Measurements from ENCODE around the gene ACTL9.

The ACTL9 gene

GRCh38 chr19:8696993-8697392, 1.6 kb downstream of the ACTL9 start:
- Histone ChIP-seq H3K4me1 (no peaks in the 10 kb centered on the region), H3K27me3 (ENCODE audit: control insufficient read depth, insufficient read depth, low read length) (no peaks in the 10 kb centered on the region), H3K79me2 (no peaks in the 10 kb centered on the region), H3K27ac (no peak overlapping the region), H2AFZ (no peak overlapping the region), H3K4me3 (ENCODE audit: low read depth, low read length) (no peak overlapping the region), H3K9ac (no peak overlapping the region), H3K4me2 (ENCODE audit: low read length) (no peak overlapping the region), H3K9me3 (ENCODE audit: control insufficient read depth, low read length) (no peaks in the 10 kb centered on the region), H3K36me3 (ENCODE audit: control insufficient read depth, insufficient read depth, low read length) (no peaks in the 10 kb centered on the region)
- TF ChIP-seq, protein P1, sequence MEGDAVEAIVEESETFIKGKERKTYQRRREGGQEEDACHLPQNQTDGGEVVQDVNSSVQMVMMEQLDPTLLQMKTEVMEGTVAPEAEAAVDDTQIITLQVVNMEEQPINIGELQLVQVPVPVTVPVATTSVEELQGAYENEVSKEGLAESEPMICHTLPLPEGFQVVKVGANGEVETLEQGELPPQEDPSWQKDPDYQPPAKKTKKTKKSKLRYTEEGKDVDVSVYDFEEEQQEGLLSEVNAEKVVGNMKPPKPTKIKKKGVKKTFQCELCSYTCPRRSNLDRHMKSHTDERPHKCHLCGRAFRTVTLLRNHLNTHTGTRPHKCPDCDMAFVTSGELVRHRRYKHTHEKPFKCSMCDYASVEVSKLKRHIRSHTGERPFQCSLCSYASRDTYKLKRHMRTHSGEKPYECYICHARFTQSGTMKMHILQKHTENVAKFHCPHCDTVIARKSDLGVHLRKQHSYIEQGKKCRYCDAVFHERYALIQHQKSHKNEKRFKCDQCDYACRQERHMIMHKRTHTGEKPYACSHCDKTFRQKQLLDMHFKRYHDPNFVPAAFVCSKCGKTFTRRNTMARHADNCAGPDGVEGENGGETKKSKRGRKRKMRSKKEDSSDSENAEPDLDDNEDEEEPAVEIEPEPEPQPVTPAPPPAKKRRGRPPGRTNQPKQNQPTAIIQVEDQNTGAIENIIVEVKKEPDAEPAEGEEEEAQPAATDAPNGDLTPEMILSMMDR (IDR thresholded peaks at IDR 0.05): no peak

GRCh38 chr19:8695911-8696310, 2.7 kb downstream of the ACTL9 start:
- no peak overlapping the region for H3K9ac ChIP-seq
- no peaks in the 10 kb centered on the region for H3K9me3 ChIP-seq (ENCODE audit: control insufficient read depth, low read length)
- H3K4me1 ChIP-seq: no peaks in the 10 kb centered on the region
- no peaks in the 10 kb centered on the region for H3K79me2 ChIP-seq
- H2AFZ ChIP-seq: no peak overlapping the region
- TF ChIP-seq, protein P1 (IDR thresholded peaks at IDR 0.05): no peak
- no peaks in the 10 kb centered on the region for H3K27me3 ChIP-seq (ENCODE audit: control insufficient read depth, insufficient read depth, low read length)
- H3K27ac ChIP-seq: no peak overlapping the region
- no peaks in the 10 kb centered on the region for H3K36me3 ChIP-seq (ENCODE audit: control insufficient read depth, insufficient read depth, low read length)
- no peak overlapping the region for H3K4me2 ChIP-seq (ENCODE audit: low read length)
- H3K4me3 ChIP-seq (ENCODE audit: low read depth, low read length): no peak overlapping the region

GRCh38 chr19:8695501-8695900, 3.1 kb downstream of the ACTL9 start:
- Histone ChIP-seq H3K4me3 (ENCODE audit: low read depth, low read length) (no peak overlapping the region), H2AFZ (no peak overlapping the region), H3K4me2 (ENCODE audit: low read length) (no peak overlapping the region), H3K27me3 (ENCODE audit: control insufficient read depth, insufficient read depth, low read length) (no peaks in the 10 kb centered on the region), H3K27ac (no peak overlapping the region), H3K9me3 (ENCODE audit: control insufficient read depth, low read length) (no peaks in the 10 kb centered on the region), H3K9ac (no peak overlapping the region), H3K36me3 (ENCODE audit: control insufficient read depth, insufficient read depth, low read length) (no peaks in the 10 kb centered on the region), H3K79me2 (no peaks in the 10 kb centered on the region), H3K4me1 (no peaks in the 10 kb centered on the region)
- TF ChIP-seq, protein P1 (IDR thresholded peaks at IDR 0.05): no peak

DNA sequence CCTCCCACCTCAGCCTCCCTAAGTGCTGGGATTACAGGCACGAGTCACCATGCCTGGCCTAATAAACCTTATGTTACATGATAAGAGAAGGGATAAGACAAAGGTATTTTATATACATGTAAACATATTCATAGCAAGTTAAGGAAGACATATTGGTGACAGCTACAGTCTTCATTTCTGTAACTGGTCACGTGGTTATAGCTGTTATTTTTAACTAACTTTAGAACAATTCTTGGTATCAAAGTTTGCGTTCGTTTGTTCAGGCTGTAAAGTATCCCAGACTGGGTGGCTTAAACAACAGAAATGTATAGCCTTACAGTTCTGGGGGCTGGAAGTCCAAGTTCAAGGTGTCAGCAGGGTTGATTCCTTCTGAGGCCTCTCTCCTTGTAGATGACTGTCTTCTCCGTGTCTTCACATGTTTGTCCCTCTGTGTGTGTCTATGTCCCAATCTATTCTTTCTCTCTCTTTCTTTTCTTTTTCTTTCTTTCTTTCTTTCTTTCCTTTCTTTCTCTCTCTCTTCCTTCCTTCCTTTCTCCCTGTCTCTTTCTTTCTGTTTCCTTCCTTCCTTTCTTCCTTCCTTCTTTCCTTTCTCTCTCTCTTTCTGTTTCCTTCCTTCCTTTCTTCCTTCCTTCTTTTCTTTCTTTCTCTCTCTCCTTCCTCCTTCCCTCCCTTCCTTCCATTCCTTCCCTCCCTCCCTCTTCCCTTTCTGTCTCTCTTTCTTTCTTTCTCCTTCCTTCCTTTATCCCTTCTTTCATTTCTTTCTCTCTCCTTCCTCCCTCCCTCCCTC, 7.6 kb downstream of the ACTL9 start:
- Histone ChIP-seq H3K79me2 (no peaks in the 10 kb centered on the region), H3K9me3 (ENCODE audit: control insufficient read depth, low read length) (no peaks in the 10 kb centered on the region), H3K27ac (no peak overlapping the region), H3K9ac (no peak overlapping the region), H3K4me2 (ENCODE audit: low read length) (no peak overlapping the region), H3K4me3 (ENCODE audit: low read depth, low read length) (no peak overlapping the region), H3K36me3 (ENCODE audit: control insufficient read depth, insufficient read depth, low read length) (no peaks in the 10 kb centered on the region), H2AFZ (no peak overlapping the region), H3K27me3 (ENCODE audit: control insufficient read depth, insufficient read depth, low read length) (no peaks in the 10 kb centered on the region), H3K4me1 (no peaks in the 10 kb centered on the region)
- TF ChIP-seq, protein P1 (IDR thresholded peaks at IDR 0.05): no peak

- no peaks in the 10 kb centered on the region for H3K4me1 ChIP-seq
- no peak overlapping the region for H3K27ac ChIP-seq
- H3K36me3 ChIP-seq (ENCODE audit: control insufficient read depth, insufficient read depth, low read length): no peaks in the 10 kb centered on the region
- H3K4me3 ChIP-seq (ENCODE audit: low read depth, low read length): no peak overlapping the region
- no peak overlapping the region for H3K9ac ChIP-seq
- no peaks in the 10 kb centered on the region for H3K9me3 ChIP-seq (ENCODE audit: control insufficient read depth, low read length)
- no peaks in the 10 kb centered on the region for H3K79me2 ChIP-seq
- TF ChIP-seq, protein P1 (IDR thresholded peaks at IDR 0.05): no peak
- H2AFZ ChIP-seq: no peak overlapping the region
- no peaks in the 10 kb centered on the region for H3K27me3 ChIP-seq (ENCODE audit: control insufficient read depth, insufficient read depth, low read length)
- no peak overlapping the region for H3K4me2 ChIP-seq (ENCODE audit: low read length)
Observed at GRCh38 chr19:8688930-8689329, 9.7 kb downstream of the ACTL9 start.
